SU-DHL-6 (cell line): Measurements from ENCODE around the gene CCDC188.

Experiments
- H2AFZ ChIP-seq: fragments of 200-600 bp; sonication (generic); 2 replicates; pipeline ENCODE4 v1.6.1; 2014; ENCODE audit warnings: low read depth, mild to moderate bottlenecking, moderate library complexity, mixed read lengths, antibody characterized with exemption, low read length; ENCODE audit not compliant: severe bottlenecking
- H3F3A ChIP-seq: fragments of 200-600 bp; shearing (Covaris generic); 2 replicates; pipeline ENCODE4 v1.6.0; 2016; ENCODE audit warnings: antibody characterized with exemption, mild to moderate bottlenecking; ENCODE audit not compliant: insufficient read depth
- H3K27ac ChIP-seq: fragments of 200-600 bp; sonication (generic); 2 replicates; pipeline ENCODE4 v1.5.1; 2016; ENCODE audit warnings: low read depth, mild to moderate bottlenecking, low read length, moderate library complexity, mixed read lengths
- H3K27me3 ChIP-seq: fragments of 200-600 bp; sonication (generic), shearing (Covaris generic); 2 replicates; pipeline ENCODE4 v1.6.0; 2014; ENCODE audit warnings: mild to moderate bottlenecking, low read length
- H3K36me3 ChIP-seq: fragments of 200-600 bp; sonication (generic); 2 replicates; pipeline ENCODE4 v1.6.1; 2014; ENCODE audit warnings: mild to moderate bottlenecking, low read length, mixed read lengths
- H3K4me2 ChIP-seq: fragments of 300-600, 200-600 bp; shearing (Covaris generic), sonication (generic); 2 replicates; pipeline ENCODE4 v1.6.0; 2014; ENCODE audit warnings: low read length, low read depth, mild to moderate bottlenecking; ENCODE audit not compliant: poor library complexity, severe bottlenecking
- H3K4me3 ChIP-seq: fragments of 200-600 bp; sonication (generic); 2 replicates; pipeline ENCODE4 v1.5.1; 2014; ENCODE audit warnings: antibody characterized with exemption, low read length, mild to moderate bottlenecking, mixed read lengths; ENCODE audit not compliant: insufficient read depth, poor library complexity, severe bottlenecking
- H3K79me2 ChIP-seq: fragments of 200-600 bp; sonication (generic); 2 replicates; pipeline ENCODE4 v1.6.1; 2014; ENCODE audit warnings: mild to moderate bottlenecking, low read length, moderate library complexity; ENCODE audit not compliant: insufficient read depth
- H3K9ac ChIP-seq: fragments of 200-600 bp; sonication (generic); 2 replicates; pipeline ENCODE4 v1.7.0; 2014; ENCODE audit warnings: mild to moderate bottlenecking, low read length
- H3K9me2 ChIP-seq: fragments of 200-600 bp; sonication (generic); replicated peaks from 2 replicates; pipeline ENCODE4 v1.6.1; 2014; ENCODE audit warnings: low read length; ENCODE audit not compliant: insufficient read depth
- H3K9me3 ChIP-seq: fragments of 200-600 bp; sonication (generic); 2 replicates; pipeline ENCODE4 v1.6.1; 2014; ENCODE audit warnings: low read length, mixed read lengths; ENCODE audit not compliant: insufficient read depth
- H4K20me1 ChIP-seq: fragments of 200-600 bp; sonication (generic); 2 replicates; pipeline ENCODE4 v1.6.1; 2014; ENCODE audit warnings: low read depth, mild to moderate bottlenecking, antibody characterized with exemption, low read length, moderate library complexity, mixed read lengths
- CTCF ChIP-seq: fragments of 200-600 bp; sonication (generic); IDR thresholded peaks from one replicate; pipeline ENCODE4 v1.5.1; 2017; ENCODE audit warnings: antibody characterized with exemption, mild to moderate bottlenecking, low read length, moderate library complexity; ENCODE audit not compliant: insufficient read depth, poor library complexity, severe bottlenecking
- EZH2phosphoT487 ChIP-seq: fragments of 200-600 bp; sonication (generic), shearing (Covaris generic); conservative IDR thresholded peaks from 2 replicates; pipeline ENCODE4 v1.6.1; 2018; ENCODE audit warnings: mild to moderate bottlenecking, antibody characterized with exemption, low read length, moderate library complexity, mixed read lengths

Gene CCDC188

GRCh38 chr22:20113551-20114310 is 37.1 kb downstream of the CCDC188 start:
- H3K36me3 ChIP-seq: no peaks in the 10 kb centered on the region
- no peak overlapping the region for H3K27ac ChIP-seq
- no peak overlapping the region for H3K4me2 ChIP-seq
- no peak overlapping the region for H3K4me3 ChIP-seq
- no peak overlapping the region for H3K9ac ChIP-seq
- H3K27me3 ChIP-seq: no peaks in the 10 kb centered on the region
- TF ChIP-seq CTCF (no peak), EZH2phosphoT487 (no peak)
- H3K79me2 ChIP-seq: peaks cover 23% of the 10 kb centered on the region
- H2AFZ ChIP-seq: no peak overlapping the region
- no peaks in the 10 kb centered on the region for H4K20me1 ChIP-seq
- no peaks in the 10 kb centered on the region for H3K9me3 ChIP-seq
- H3F3A ChIP-seq: peaks cover 15% of the 10 kb centered on the region
- H3K9me2 ChIP-seq: no peaks in the 10 kb centered on the region

GRCh38 chr22:20112623-20113511 is 38.0 kb downstream of the CCDC188 start:
- Histone ChIP-seq H4K20me1 (no peaks in the 10 kb centered on the region), H3K27ac (no peak overlapping the region), H3K9ac (no peak overlapping the region), H3K79me2 (peaks cover 14% of the 10 kb centered on the region), H3K36me3 (no peaks in the 10 kb centered on the region), H3K9me2 (no peaks in the 10 kb centered on the region), H3K4me2 (no peak overlapping the region), H3K4me3 (no peak overlapping the region), H3K27me3 (no peaks in the 10 kb centered on the region), H3K9me3 (no peaks in the 10 kb centered on the region), H2AFZ (no peak overlapping the region), H3F3A (peaks cover 15% of the 10 kb centered on the region)
- TF ChIP-seq EZH2phosphoT487: no peak

GRCh38 chr22:20111689-20112622 is 38.9 kb downstream of the CCDC188 start:
- H3K4me3 ChIP-seq: no peak overlapping the region
- TF ChIP-seq CTCF (no peak), EZH2phosphoT487 (no peak)
- H4K20me1 ChIP-seq: no peaks in the 10 kb centered on the region
- H3K4me2 ChIP-seq: no peak overlapping the region
- no peaks in the 10 kb centered on the region for H3K9me2 ChIP-seq
- H3K27me3 ChIP-seq: no peaks in the 10 kb centered on the region
- H3K9me3 ChIP-seq: no peaks in the 10 kb centered on the region
- peak overlapping the region; percentile 32; the same call in 1 of the 2 replicates for H3K27ac ChIP-seq
- no peak overlapping the region for H3K9ac ChIP-seq
- peaks cover 15% of the 10 kb centered on the region for H3F3A ChIP-seq
- H3K79me2 ChIP-seq: peaks cover 12% of the 10 kb centered on the region; the same call in 1 of the 2 replicates
- no peaks in the 10 kb centered on the region for H3K36me3 ChIP-seq
- no peak overlapping the region for H2AFZ ChIP-seq
